Measurements from ENCODE around the gene TAF1A. TPM values are rescaled to one million over a fixed set of nuclear protein-coding genes. Genes with fewer than 3 reads are reported as not detected.

TAF1A gene
- total RNA-seq, 2 donors from 2014 or later: 16.2 to 24.9 TPM

- H3K4me1 Mint-ChIP-seq: no peaks in the 10 kb centered on the region
- no peaks in the 10 kb centered on the region for H3K27me3 ChIP-seq (ENCODE audit: control insufficient read depth, insufficient read depth, low read length, poor library complexity, severe bottlenecking)
- DNase-seq: no peak
- no peak overlapping the region for H3K4me3 ChIP-seq (ENCODE audit: low read length)
- H3K9ac ChIP-seq (ENCODE audit: extremely low read depth, low read length, poor library complexity, severe bottlenecking): no peak overlapping the region
- H3K36me3 Mint-ChIP-seq (ENCODE audit: low read depth): peaks cover 71% of the 10 kb centered on the region
- H3K27ac ChIP-seq (ENCODE audit: low read depth, low read length): no peak overlapping the region
- H3K9me3 Mint-ChIP-seq: no peaks in the 10 kb centered on the region
- no peak overlapping the region for H3K4me3 Mint-ChIP-seq
- 97 to 100% methylated on average over 3 of the region's 3 CpGs for WGBS, 2 experiments (ENCODE audit: insufficient coverage in 1 of 2, insufficient read length in 1 of 2)
- TF ChIP-seq CTCF (conservative IDR thresholded peaks at IDR 0.05): no peak
- H3K9me3 ChIP-seq (ENCODE audit: control insufficient read depth, low read length): no peaks in the 10 kb centered on the region
- H3K27me3 Mint-ChIP-seq (ENCODE audit: insufficient read depth): no peaks in the 10 kb centered on the region
- H3K36me3 ChIP-seq (ENCODE audit: control insufficient read depth, insufficient read depth, low read length): peaks cover 80% of the 10 kb centered on the region
- H3K4me1 ChIP-seq (ENCODE audit: control insufficient read depth, insufficient read depth, low read length): no peaks in the 10 kb centered on the region
- no peak overlapping the region for H3K27ac Mint-ChIP-seq
Measured at GRCh38 chr1:222631611-222632208, 42.0 kb upstream of the TAF1A start.

GRCh38 chr1:222629921-222630535, 40.3 kb upstream of the TAF1A start:
- Histone ChIP-seq H3K36me3 (ENCODE audit: control insufficient read depth, insufficient read depth, low read length) (peaks cover 84% of the 10 kb centered on the region), H3K9me3 (ENCODE audit: control insufficient read depth, low read length) (no peaks in the 10 kb centered on the region), H3K4me3 (ENCODE audit: low read length) (no peak overlapping the region), H3K4me1 (ENCODE audit: control insufficient read depth, insufficient read depth, low read length) (no peaks in the 10 kb centered on the region), H3K27ac (ENCODE audit: low read depth, low read length) (no peak overlapping the region), H3K9ac (ENCODE audit: extremely low read depth, low read length, poor library complexity, severe bottlenecking) (no peak overlapping the region), H3K27me3 (ENCODE audit: control insufficient read depth, insufficient read depth, low read length, poor library complexity, severe bottlenecking) (no peaks in the 10 kb centered on the region)
- TF ChIP-seq CTCF (conservative IDR thresholded peaks at IDR 0.05): no peak
- Mint-ChIP-seq H3K4me3 (no peak overlapping the region), H3K4me1 (no peaks in the 10 kb centered on the region), H3K27me3 (ENCODE audit: insufficient read depth) (no peaks in the 10 kb centered on the region), H3K36me3 (ENCODE audit: low read depth) (peaks cover 69% of the 10 kb centered on the region), H3K9me3 (no peaks in the 10 kb centered on the region), H3K27ac (no peak overlapping the region)
- DNase-seq: no peak
- 94% methylated on average over 6 to 7 of the region's 7 CpGs for WGBS, 2 experiments (ENCODE audit: insufficient coverage in 1 of 2, insufficient read length in 1 of 2)

GRCh38 chr1:222627232-222627631, 37.5 kb upstream of the TAF1A start:
- DNase-seq: no peak
- H3K27me3 ChIP-seq (ENCODE audit: control insufficient read depth, insufficient read depth, low read length, poor library complexity, severe bottlenecking): no peaks in the 10 kb centered on the region
- 93 to 100% methylated on average over 4 to 6 of the region's 6 CpGs for WGBS, 2 experiments (ENCODE audit: insufficient coverage in 1 of 2, insufficient read length in 1 of 2)
- H3K4me1 ChIP-seq (ENCODE audit: control insufficient read depth, insufficient read depth, low read length): no peaks in the 10 kb centered on the region
- H3K4me1 Mint-ChIP-seq: no peaks in the 10 kb centered on the region
- H3K27me3 Mint-ChIP-seq (ENCODE audit: insufficient read depth): no peaks in the 10 kb centered on the region
- peaks cover 93% of the 10 kb centered on the region for H3K36me3 ChIP-seq (ENCODE audit: control insufficient read depth, insufficient read depth, low read length)
- no peak overlapping the region for H3K4me3 Mint-ChIP-seq
- H3K27ac ChIP-seq (ENCODE audit: low read depth, low read length): no peak overlapping the region
- no peak for TF ChIP-seq CTCF (conservative IDR thresholded peaks at IDR 0.05)
- H3K9me3 ChIP-seq (ENCODE audit: control insufficient read depth, low read length): no peaks in the 10 kb centered on the region
- no peaks in the 10 kb centered on the region for H3K9me3 Mint-ChIP-seq
- H3K9ac ChIP-seq (ENCODE audit: extremely low read depth, low read length, poor library complexity, severe bottlenecking): no peak overlapping the region
- H3K36me3 Mint-ChIP-seq (ENCODE audit: low read depth): peaks cover 74% of the 10 kb centered on the region
- no peak overlapping the region for H3K27ac Mint-ChIP-seq
- no peak overlapping the region for H3K4me3 ChIP-seq (ENCODE audit: low read length)
